Stimulated activated CD8-positive, alpha-beta memory T cell treated with anti-CD3 and anti-CD28 coated beads, Interleukin-7, amount 100 ng/mL, for 4 hours (primary cell): Measurements from ENCODE around the gene PROB1.
"Not testable (repeated sequence)": the region's sequence is repeated elsewhere in the genome, so short reads cannot be mapped to it uniquely, and the experiment has no call there.

Experiments
- DNase-seq, 2 donors: peaks; one replicate each; pipeline ENCODE4 v3.0.0-alpha.2; 2020; ENCODE audit warnings: low read depth in 2 of 2

Gene PROB1

GRCh38 chr5:139394654-139395566, at the start of gene PROB1:
Gene PROB1, minus strand, starts transcription at chr5:139395104. Its CDS starts 23 bp downstream, at chr5:139395081.
- DNase-seq, result no peak

DNA sequence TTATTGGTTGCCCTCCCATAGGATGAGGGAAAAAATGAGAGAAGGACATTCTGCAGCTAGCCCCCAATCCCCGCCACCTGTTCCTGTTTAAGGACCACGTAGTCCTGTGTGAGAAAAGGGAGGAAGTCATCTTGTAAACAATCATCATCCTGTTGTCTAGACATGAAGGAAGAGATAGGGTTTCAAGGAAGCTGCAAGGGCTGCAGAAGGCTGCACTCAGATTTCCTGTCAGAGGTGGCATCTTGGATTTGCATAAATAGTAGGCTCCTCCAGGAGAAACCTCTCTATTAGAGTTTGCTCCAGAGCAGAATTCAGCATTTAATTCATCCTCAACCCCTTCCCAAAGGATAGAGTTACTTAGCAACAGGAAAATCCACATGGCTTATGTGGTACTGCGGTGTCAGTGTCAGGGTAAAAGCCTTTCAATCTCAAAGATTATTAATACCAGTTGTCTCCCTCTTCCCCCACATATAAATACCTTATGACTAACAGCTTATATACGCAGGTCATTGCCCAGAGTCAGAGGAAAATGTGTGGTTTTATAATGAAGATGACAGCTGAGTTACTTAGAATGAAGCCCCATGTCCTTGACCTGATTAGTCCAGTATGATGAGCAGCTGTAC, 49.0 kb upstream of the PROB1 start:
- DNase-seq, result no peak

DNA sequence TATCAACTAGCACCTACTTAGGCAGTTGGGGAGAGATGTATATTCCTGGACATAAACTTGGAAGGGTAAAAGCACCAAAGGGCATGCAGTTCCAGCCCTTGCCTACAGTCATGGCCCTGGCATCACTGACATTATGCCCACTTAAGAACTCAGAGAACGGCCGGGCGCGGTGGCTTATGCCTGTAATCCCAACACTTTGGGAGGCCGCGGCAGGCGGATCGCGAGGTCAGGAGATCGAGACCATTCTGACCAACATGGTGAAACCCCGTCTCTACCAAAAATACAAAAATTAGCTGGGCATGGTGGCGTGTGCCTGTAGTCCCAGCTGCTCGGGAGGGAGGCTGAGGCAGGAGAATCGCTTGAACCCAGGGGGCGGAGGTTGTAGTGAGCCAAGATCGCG, 45.5 kb upstream of the PROB1 start:
- DNase-seq, result not testable (repeated sequence)

GRCh38 chr5:139439013-139439903, 44.4 kb upstream of the PROB1 start, which contains the start of gene DNAJC18:
Gene DNAJC18, minus strand, starts transcription at chr5:139439525. Its CDS starts 80 bp downstream, at chr5:139439445.
- DNase-seq, result peak; percentile 78 to 83

DNA sequence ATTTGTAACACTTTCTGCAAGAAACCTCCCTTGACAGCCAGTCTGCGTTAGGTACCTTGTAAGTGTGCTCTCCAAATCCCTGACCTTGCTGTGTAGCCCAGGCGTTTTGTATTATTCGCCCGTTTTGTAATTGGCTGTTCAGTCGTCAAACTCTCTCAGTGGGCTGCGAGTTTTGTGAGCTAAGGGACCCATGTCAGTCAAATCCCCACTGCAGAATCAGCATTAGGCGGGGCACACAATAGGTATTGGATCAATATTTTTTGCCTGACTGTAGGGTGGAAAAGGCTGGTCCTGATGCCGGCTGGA, 43.8 kb upstream of the PROB1 start:
- no peak for DNase-seq

GRCh38 chr5:139435676-139436075, 40.8 kb upstream of the PROB1 start:
- no peak for DNase-seq

DNA sequence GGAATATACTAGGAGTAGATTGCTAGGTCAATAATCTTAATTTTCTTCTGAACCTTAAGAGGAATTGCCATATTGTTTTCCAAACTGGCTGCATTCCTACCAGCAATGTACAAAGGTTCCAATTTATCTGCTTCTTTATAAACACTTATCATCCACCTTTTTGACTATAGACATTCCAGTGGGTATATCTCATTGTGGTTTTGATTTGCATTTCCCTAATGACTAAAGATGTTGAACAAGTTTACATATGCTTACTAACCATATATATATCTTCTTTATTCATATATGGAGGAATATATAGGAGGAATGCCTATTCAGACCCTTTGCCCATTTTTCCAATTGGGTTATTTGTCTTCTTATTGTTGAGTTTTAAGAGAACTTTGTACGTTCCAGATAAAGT, 36.8 kb upstream of the PROB1 start:
- no peak for DNase-seq

- DNase-seq, result no peak
Measured at GRCh38 chr5:139430015-139430414, 35.1 kb upstream of the PROB1 start.

DNA sequence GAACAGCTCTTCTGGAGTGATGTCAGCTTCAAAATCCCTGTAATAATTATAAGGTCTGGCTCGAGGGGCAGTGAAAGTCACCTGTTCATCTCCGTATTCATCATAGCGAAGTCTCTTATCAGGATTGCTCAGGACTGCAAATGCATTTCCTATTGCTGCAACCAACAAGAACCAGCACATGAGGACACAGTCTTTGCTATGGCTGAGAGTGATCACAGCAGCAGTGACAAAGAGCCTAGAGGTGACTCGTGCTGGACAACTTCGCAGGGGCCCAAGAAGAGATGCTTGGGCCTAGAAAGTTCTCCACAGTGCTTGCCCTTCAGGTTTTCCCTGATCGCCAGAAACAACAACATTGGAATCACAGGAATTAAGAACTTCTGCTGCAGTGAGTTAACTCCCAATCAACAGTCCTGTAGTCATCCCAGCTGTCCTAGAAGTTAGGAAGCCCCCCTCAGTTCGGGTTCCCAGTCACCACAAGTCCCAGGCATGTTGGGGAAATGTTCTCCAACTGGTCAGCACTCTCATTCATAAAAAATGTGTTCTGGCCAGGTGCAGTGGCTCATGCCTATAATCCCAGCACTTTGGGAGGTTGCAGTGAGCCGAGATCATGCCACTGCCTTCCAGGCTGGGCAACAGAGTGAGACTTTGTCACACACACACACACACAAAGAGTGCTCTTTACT, 31.4 kb upstream of the PROB1 start:
- no peak for DNase-seq

DNA sequence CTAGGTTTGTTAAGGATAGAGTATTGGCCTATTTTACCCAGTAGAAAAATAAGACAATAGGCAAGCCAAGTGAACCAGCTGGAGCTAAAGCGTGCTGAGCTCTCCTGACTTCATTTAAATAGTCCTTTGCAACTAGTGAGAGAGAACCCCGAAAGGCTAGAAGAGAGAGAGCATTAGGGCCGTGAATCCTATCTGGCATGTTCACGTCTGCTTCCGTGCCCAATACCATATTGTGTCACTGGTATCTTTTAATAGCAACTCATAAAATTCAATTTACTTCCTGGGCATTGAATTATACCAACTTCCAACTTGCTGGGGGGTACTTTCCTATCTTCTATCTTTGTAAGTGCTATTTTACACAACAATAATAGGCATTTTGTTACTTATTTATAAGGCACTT, 30.6 kb upstream of the PROB1 start:
- DNase-seq, result no peak

GRCh38 chr5:139422307-139422893, 27.5 kb upstream of the PROB1 start:
- no peak for DNase-seq

DNA sequence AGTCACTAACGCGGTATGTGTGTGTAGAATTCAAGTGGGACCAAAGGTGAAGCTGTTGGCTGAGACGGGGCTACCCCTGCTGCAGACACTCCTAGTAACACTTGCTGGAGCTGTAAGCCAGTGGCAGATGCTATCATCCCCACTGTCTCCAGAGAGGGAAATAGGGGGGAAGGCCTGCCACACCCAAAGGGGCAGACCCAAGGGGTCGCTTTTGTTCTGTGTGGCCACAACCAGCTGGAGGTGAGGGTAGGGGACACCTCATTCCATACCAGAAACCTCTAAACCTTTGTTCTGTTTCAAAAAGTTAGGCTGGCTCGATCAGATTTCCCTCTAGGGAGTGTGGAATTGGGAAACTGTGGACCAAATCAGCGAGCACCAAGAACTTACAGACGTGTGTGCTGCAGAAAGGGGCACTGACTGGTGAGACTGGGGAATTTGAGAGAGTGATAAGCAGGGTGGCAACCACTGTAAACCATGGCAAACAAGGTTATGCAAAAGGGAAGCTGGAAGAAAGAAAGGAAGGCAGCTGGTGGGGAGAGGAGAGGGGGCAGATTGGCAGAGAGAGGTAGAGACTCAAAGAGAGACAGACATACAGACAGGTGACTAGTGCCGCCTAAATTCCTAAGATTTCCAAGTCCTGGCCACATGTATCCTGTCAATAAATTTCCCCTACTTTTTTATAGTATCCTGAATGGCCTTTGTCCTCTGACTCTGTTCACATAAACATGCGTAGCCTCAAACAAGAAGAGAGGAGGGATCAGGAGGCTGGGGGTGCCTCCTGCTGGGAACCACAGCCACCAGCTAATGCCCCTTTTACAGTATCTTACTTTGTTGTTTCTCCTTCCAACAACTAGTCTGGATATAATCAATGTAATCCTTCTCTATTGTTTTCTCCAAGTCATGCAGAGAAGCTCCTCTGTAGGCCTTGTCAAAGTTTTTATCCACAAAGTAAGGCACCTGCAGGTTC, 24.6 kb upstream of the PROB1 start:
- DNase-seq, result no peak

GRCh38 chr5:139418793-139419192, 23.9 kb upstream of the PROB1 start:
- no peak for DNase-seq

- no peak for DNase-seq
Measured at GRCh38 chr5:139417214-139417613, 22.3 kb upstream of the PROB1 start.

DNA sequence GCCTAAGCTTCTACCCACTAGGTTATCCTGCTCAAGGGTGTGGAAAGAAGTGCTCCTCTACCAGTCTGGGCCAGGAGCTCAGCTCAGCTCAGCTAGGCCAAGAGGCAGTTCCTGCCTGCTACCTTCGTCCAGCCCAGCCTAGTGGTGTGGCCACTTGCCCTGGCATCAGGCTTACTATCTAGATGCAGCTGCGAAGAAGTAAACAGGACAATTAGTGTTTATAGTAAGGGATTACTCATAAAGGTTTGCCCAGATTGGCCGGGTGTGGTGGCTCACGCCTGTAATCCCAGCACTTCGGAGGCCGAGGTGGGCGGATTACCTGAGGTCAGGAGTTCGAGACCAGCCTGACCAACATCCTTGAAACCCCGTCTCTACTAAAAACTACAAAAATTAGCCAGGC, 21.7 kb upstream of the PROB1 start:
- DNase-seq, result no peak

GRCh38 chr5:139415869-139416268, 21.0 kb upstream of the PROB1 start:
- no peak for DNase-seq

GRCh38 chr5:139415221-139415861, 20.4 kb upstream of the PROB1 start:
- no peak for DNase-seq

DNA sequence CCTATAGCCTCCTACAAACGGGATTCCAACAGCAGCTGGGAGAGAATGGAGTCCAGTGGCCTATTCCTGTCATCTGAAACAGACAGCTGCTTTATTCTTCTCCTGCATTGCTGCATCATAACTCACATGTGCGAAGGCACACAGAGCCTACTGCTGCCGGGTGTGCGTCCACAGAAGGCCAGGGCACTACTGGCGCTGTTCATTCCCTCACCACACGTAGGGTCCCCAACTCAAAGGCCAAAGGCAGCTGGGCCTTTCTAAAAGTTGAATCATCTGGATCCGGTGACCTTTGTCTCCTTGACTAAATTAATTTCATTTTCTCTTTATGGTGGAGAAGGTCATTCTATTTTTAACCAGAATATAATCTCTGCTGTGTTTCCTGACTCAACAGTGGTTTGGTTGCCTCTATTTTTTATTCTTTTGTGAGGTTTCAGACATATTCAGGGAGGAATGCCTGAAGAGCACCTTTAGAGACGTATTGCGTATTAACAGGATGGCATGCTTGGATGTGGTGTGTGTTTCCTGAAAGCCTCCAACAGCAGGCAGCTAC, 19.8 kb upstream of the PROB1 start:
- no peak for DNase-seq

- DNase-seq, result no peak
Measured at GRCh38 chr5:139413963-139414362, 19.1 kb upstream of the PROB1 start.
